GM21723 (cell line): ENCODE data around the gene ZDHHC7.
"Not testable (repeated sequence)": the region's sequence is repeated elsewhere in the genome, so short reads cannot be mapped to it uniquely, and the experiment has no call there.

Experiments
- ATAC-seq: cut with Tn5 transposase; IDR thresholded peaks from one replicate; pipeline ENCODE4 v1.9.1; 2021; ENCODE audit warnings: mild to moderate bottlenecking, moderate library complexity; ENCODE audit not compliant: unreplicated experiment

Gene ZDHHC7

GRCh38 chr16:85010931-85011845 lies at the start of gene ZDHHC7:
Gene ZDHHC7 (minus strand): TSS chr16:85011535. CDS start chr16:84990618, 20,917 bp downstream.
- ATAC-seq: peak; percentile 93

GRCh38 chr16:85058909-85059308 lies 47.6 kb upstream of the ZDHHC7 start:
- no peak for ATAC-seq

DNA sequence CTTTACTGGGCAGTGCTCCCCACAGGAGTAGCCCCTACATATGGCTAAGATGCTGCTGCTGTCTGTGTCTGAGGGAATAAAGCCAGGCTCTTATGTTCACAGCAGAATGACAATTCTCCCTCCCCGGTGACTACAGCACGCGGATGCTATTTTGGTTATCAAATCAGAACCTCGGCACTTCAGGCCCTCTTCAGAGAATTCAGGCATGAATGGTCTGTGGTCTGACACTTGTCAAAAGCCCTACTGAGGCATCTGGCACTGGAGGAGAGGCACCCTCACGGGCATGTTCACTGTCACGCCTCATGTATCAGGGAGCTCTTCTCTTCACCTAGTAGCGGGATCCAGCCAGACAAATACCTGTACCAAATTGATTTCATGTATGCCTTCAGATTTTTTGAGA lies 46.6 kb upstream of the ZDHHC7 start:
- ATAC-seq: no peak

GRCh38 chr16:85057212-85057889 lies 46.0 kb upstream of the ZDHHC7 start:
- ATAC-seq: no peak

- no peak for ATAC-seq
Measured at GRCh38 chr16:85056211-85056748, 44.9 kb upstream of the ZDHHC7 start.

DNA sequence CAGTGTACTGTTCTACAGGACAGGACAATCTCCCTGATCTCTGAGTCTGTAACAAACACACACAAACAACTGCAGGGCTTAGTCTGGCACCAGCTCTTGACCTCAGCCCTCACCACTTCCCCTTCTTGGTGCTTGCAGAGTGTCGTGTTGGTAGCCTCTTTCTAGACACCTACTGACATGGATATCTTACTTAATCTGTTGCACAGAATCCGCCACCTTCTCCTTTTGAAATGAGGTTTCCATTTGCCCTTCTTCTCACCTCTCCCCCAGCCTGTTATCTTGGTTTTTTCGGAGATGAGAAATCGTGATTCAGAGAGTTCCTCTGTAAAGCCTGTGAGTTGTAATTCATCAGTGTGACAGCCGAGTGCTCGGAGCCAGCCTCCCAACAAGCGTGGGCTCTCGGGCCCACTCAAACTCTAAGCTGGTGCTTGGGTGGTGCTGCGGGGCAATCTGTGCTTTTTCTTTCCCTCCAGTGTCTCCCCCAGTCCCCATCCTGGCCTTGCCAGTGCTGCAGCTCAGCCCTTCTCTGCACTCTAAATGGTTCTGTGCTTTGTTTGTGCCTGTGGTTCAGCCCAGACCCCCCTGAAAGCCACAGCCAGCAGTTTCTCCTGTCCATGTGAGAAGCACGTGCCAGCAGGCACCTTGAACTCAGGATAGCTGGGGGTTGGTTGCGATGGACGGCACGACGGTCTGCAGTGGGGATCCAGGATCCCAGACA lies 44.3 kb upstream of the ZDHHC7 start:
- ATAC-seq: peak; percentile 90

DNA sequence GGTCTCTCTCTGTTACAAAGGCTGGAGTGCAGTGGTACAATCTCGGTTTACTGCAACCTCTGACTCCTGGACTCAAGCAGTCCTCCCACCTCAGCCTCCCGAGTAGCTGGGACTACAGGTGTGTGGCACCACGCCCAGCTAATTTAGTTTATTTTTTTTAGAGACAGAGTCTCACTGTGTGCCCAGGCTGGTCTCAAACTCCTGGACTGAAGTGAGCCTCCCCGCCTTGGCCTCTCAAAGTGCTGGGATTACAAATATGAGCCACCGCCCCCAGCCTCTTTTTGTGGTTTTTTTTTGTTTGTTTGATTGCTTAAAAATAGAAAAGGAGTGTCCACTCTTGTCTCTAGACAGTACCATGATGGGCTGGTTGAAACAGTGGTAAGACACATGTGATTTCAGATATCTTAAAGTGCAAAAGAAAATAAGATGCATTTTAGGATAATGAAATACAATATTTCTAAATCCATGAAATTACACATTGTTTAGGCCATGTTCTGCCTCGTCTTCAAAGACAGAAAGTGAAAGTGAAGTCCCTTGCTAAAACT lies 43.7 kb upstream of the ZDHHC7 start:
- ATAC-seq: no peak

DNA sequence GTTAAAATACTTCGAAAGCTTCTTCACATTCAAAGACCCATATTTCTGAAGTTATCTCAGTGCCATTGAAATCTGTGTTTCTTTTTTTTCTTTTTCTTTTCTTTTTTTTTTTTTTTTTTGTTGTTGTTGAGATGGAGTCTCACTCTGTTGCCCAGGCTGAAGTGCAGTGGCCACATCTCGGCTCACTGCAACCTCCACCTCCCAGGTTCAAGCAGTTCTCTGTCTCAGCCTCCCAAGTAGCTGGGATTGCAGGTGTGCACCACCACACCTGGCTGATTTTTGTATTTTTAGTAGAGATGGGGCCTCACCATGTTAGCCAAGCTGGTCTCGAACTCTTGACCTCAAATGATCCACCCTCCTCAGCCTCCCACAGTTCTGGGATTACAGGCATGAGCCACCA lies 43.0 kb upstream of the ZDHHC7 start:
- not testable (repeated sequence) for ATAC-seq

GRCh38 chr16:85052536-85052935 lies 41.2 kb upstream of the ZDHHC7 start:
- no peak for ATAC-seq

DNA sequence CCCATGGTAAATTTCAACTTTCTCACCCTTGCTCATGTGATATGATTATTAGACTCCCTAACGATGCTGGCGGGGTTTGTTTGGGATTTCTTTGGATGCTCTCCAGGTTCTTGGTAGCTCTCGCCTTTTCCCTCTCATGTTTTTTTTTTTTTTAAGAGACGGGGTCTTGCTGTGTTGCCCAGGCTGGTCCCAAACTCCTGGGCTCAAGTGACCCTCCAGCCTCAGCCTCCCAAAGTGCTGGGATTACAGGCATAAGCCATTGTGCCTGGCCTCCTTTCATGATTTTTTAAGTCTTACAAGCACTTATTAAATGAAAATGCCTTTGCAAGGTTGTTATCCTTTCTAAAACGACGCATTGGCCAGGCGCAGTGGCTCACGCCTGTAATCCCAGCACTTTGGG lies 40.3 kb upstream of the ZDHHC7 start:
- no peak for ATAC-seq

DNA sequence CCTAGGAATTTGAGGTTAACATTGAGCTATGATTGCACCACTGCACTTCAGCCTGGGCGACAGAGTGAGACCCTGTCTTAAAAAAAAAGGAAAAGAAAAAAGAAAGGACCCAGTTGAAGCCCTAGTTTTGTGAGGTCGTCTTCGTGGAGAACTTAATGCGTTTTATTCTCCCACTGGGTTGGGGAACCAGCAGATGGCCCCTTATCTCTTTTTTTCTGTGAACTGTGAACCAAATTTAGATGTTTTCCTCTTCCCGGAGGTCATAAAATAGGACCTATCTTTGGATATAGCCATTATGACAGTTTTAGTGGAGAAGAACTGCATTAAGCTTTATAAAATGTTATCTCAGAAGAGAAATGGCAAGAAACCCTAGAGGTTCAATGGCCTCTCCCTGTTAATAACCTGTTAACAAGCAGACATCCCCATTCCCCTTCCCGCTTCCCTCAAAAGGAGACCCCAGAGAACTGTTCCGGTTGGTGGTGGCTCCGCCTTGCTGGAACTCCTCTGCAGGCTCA lies 39.8 kb upstream of the ZDHHC7 start:
- ATAC-seq: no peak

- ATAC-seq: no peak
Measured at GRCh38 chr16:85049706-85050305, 38.5 kb upstream of the ZDHHC7 start.

- ATAC-seq: no peak
Measured at GRCh38 chr16:85048921-85049562, 37.7 kb upstream of the ZDHHC7 start.

DNA sequence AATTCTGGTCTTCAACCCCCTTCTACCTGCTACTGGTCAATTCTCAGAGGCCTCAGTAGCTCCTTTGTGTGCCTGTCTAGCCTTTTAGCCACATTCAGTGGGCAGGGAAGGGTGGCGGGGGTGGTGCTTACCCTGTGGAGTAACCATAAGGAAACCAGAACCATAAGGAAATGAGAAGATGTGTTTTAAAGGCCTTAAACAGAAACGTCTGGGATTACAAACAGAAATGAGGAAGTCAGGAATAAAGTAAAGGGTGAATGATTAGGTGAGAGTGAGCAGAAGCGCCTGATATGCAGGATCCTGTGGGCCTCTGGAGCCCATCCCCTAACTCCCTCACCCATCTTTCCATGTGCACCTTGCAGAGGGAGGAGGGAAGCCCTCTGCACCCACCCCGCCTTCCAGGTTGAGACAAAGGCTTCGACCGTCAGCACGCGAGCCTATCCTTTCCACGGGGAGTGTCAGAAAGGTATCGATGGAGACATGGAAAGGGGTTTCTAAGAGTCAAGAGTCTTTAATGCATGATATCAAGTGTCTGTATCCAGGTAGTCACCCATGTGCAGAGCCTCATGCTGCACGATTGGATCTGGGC lies 36.6 kb upstream of the ZDHHC7 start:
- no peak for ATAC-seq

- no peak for ATAC-seq
Measured at GRCh38 chr16:85046931-85047866, 35.9 kb upstream of the ZDHHC7 start.

DNA sequence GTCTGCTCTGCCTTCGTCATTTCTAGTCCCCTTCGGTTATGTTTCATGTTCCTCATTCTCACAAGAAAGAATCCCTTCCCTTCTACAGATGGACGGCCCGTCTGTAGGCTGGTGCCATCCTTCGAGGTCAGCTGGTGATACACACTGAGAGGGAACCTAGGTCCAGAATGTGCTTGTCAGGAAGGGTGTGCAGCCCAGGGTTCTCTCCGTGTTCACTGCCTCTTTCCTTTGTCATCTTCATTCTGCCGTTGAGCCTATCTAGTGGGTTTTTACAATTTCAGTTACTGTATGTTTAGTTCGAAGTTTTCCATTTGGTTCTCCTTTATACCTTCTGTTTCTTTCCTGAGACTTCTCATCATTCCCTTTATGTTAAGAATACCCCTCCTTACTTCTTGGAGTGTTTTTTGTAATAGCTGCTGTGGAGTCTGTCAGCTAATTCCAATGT lies 35.2 kb upstream of the ZDHHC7 start:
- ATAC-seq: no peak

GRCh38 chr16:85045641-85046471 lies 34.5 kb upstream of the ZDHHC7 start:
- ATAC-seq: no peak
